Measurements from ENCODE around the gene DMPK.
"Not testable (repeated sequence)": the region's sequence is repeated elsewhere in the genome, so short reads cannot be mapped to it uniquely, and the experiment has no call there.

Gene DMPK

DNA sequence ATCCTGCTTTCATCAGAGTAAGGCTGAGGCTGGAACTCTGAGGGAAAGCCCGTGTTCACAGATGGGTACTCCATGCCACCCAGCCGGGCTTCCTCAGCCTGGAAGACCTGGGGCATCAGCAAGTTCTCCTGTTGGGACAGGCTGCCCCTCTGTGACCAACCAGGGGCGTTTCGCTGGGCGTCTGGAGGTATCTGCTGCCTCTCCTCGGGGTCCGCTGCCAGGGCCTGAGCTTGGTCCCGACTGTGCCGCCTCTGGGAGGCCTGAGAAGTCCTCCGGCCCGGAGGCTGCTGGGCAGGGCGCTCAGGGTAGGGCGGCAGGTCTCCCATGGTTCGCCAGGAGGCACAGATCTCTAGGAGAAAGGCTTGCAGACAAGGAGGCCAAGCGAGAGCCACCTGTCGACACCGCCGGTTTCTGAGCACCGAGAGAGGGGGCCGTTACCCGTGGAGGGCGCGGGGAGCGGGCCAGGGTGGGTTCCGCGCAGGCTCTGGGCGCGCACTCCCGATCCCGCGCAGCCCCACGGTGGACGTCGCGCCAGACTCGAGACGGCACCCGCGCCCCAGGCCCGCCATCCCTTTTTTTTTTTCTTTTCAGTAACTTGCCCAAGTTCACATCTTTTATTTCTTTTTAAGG is 32.7 kb upstream of the DMPK start, which contains the start of gene RSPH6A:
TSS of gene RSPH6A (minus strand) at position 458 of the 630 bp plus-strand sequence. CDS start at position 326, 132 bp downstream.
- no peak for DNase-seq

- DNase-seq: no peak
Observed at GRCh38 chr19:45814166-45814780, 32.0 kb upstream of the DMPK start.

- no peak for DNase-seq
Observed at GRCh38 chr19:45812297-45812696, 30.0 kb upstream of the DMPK start.

- DNase-seq: no peak
Observed at GRCh38 chr19:45809643-45810159, 27.4 kb upstream of the DMPK start.

- no peak for DNase-seq
Observed at GRCh38 chr19:45805719-45806118, 23.4 kb upstream of the DMPK start.

DNA sequence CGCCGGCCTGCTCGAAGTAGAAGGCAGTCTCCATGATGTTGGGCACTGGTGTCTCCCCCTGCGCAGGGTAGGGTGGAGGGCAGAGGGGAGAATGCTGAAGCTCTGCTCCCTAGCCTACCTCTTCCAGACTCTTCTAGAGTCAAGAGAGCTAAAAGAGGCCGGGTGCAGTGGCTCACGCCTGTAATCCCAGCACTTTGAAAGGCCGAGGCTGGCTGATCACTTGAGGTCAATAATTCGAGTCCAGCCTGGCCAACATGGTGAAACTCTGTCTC is 22.6 kb upstream of the DMPK start:
- DNase-seq: no peak

DNA sequence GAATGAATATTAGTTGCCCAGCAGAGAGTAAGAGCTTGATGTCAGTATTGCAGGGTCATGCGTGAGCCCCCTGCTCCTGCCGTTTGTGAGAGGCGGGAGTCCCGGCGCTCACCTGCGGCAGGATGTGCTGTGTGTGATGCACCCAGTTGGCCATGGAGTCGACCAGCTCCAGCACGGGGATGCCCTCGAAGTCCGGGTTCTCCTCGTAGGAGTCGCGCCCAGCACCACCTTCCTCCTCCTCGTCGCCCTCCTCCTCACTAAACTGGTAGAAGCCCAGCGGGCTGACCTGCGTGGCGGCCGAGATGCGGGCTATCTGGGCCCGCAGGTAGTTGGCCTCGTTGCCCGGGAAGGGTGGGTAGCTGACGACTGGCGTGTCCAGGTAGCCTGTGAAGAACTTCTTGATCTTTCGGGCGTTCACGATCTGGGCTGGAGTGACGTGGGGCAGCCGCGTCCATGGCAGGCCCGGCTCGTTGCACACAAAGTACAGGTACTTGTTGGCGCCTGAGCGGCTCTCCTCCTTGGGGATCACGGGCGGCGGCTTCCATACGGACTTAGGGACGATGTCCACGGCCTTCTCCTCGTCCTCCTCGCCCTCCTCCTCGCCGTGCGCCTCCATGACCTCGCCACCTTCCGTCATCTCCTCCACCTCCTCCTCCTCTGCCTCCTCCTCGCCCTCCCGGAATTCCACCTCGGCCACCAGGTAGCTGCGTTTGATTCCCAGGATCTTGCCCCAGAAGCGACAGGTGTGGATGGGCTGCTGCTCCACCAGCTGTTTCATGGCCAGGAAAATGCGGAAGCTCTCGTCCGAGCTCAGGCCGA is 22.1 kb upstream of the DMPK start:
- DNase-seq: no peak

DNA sequence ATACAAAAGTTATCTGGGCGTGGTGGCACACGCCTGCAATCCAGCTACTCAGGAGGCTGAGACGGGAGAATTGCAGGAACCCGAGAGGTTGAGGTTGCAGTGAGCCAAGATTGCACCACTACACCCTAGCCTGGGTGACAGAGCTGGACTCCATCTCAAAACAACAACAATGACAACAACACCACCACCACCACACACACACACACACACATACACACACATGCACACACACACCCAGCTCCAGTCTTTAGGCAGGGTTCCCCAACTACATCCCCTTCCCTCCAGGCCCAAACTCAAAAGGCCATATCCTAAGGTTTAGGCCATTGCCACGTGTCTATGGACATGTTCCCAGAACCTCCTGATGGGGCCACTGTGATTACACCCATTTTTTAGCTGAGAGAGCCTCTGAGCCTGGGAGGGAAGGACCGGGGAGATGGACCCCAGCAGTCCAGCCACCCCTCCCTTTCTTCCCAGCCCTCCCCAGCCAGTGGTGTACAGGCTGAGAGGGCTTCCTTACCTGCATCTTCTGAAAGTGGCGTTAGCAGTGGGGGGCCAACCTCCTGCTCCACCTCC is 19.4 kb upstream of the DMPK start:
- no peak for DNase-seq

DNA sequence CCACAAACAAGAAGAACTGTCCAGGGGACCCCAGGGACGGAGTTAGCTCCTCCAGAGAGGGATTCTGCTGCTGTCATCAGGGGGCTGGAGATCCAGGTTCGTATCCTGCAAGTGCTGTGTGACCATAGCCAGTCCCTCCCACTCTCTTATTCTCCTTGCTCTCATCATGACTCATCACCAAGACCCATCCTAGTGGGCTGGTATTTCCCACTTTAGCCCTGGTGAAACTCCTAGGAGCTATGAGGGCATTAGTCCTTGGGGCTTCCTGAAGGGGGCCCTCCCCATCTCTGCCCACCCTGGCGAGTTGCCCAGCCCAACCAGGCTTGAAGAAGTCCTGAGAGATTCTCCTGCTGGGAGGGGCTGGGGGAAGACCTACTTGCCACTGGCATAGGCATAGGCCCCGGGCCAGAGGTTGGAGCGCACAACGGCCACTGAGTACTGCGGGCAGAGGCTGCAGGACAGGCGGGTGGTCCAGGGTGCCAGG is 17.8 kb upstream of the DMPK start:
- DNase-seq: no peak

- not testable (repeated sequence) for DNase-seq
Observed at GRCh38 chr19:45799541-45799940, 17.3 kb upstream of the DMPK start.

DNA sequence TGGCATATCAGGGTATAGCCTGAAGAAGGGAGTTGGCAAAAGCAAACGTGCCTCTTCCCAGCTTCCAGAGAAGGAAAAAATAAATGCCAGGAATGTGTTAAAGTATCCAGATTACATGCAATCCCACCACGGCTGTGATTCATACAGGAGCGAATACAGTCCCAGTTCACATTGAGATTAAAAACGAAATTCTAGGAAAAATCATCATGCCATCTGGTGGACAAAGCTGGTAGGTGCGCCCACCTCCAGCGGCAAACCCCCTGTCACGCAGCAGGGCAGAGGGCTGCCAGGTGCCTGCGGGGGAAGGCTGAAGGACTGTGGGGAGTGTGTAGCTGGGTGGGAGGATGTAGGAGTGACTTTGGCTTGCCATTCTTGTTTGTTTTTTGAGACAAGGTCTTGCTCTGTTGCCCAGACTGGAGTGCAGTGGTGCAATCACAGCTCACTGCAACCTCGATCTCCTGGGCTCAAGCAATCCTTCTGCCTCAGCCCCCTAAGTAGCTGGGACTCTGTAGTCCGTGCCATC is 16.8 kb upstream of the DMPK start:
- peak; percentile 66 for DNase-seq

GRCh38 chr19:45794627-45795026 is 12.3 kb upstream of the DMPK start:
- DNase-seq: no peak

- no peak for DNase-seq
Observed at GRCh38 chr19:45793876-45794275, 11.6 kb upstream of the DMPK start.

- no peak for DNase-seq
Observed at GRCh38 chr19:45793178-45793564, 10.9 kb upstream of the DMPK start.

DNA sequence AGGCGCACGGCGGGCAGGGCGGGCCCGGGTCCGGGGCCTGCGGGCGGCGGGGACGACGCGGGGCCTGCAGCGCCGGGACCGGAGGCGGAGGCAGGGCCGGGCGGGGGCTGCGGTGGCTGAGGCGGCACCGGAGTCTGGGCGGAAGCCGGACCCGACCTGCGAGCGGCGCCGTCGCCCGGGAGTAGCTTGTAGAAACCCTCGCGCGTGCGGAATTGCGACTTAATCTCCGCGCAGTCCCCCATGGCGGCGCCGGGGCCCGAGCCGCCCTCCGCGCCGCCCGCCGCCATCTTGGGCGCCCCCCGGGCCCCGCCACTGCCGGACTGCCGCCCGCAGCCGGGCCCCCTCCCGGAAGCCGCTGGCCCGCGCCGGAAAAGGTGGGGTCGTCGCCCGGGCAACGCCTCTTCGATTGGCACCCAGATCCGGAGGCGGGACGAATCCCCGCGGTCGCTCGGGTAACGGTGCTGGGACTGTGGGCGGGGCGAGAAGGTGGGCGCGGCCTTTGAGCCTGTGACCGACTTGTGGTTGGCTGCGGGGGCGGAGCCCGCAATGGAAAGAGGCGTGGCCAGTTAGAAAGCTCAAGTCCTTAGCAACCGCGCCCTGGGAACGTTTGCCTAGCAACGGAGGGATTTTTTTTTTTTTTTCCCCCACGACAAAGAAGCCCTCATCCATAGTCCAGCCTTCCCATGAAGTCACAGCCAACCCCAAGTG is 10.3 kb upstream of the DMPK start, which contains the start of gene DMWD:
TSS of gene DMWD (minus strand) at position 376 of the 708 bp plus-strand sequence. CDS start at position 287, 89 bp downstream.
- peak; percentile 100 for DNase-seq

DNA sequence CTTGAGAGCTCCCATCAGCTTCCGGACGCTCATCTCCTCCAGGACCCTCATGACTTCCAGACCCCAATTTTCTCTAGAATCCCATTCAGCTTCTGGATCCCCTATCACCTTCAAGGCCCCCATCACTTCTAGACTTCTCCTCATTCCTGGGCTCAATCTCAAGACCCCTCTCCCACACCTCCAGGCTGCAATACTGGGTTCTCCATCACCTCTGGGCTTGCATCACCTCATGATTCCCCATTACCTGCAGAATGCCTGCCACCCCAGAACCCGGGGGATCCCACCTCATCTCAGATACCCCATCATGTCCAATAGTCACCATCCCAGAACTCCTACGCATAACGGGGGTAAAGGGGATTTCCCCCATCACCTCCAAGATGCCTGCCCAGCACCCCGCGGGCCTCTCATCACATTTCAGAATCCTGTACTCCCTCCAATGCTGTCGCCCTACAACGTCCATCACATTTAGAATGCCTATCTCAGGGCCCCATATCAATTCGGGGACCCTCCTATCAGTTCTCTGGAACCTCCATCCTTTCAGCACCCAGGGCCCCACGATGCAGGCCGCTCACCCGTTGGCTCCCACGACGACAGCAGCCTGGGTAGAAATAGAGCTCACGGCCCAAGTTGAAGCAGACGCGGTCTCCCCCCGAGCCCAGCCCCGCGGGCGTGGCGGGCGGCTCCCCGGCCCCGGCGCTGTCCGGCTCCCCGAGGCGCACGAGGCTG is 9.6 kb upstream of the DMPK start:
- DNase-seq: no peak

- DNase-seq: no peak
Observed at GRCh38 chr19:45790942-45791341, 8.7 kb upstream of the DMPK start.

DNA sequence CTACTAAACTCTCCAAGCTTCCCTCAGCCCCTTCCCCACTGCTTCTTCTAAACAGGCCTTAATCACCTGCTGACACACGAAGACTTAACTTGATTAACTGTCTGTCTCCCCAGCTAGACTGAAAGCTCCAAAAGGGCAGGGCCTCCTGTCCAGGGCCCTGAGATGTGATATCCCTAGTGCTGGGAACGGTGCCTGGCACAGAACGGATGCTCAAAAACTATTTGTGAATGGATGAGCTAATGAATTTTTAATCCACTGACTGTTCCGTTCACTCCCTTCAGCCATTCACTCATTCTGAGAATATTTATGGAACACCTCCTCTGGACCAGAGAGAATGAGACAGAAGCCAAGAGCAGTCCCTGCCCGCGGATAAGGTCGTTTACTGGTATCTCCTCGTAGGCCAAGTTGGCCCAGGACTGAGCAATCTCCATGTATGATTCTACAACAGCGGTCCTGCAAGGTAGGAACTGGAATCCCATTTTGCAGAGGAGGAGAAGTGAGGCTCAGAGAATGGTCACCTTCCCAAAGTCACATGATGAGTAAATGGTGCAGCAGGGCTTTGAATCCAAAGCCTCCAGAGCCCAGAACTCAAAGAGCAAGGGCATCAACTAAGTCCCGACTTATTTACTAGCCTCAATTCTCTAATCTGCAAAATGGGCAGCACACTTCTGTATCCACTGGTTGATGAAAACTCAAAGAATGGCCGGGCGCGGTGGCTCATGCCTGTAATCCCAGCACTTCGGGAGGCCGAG is 6.9 kb upstream of the DMPK start:
- DNase-seq: no peak

GRCh38 chr19:45786533-45786894 is 4.2 kb upstream of the DMPK start:
- no peak for DNase-seq

- DNase-seq: no peak
Observed at GRCh38 chr19:45785781-45786532, 3.7 kb upstream of the DMPK start.

Measured in activated CD8-positive, alpha-beta memory T cell treated with anti-CD3 and anti-CD28 coated beads, Interleukin-2, amount 50 U/mL, for 4 hours (primary cell).